GM18909 (cell line): ENCODE data around the gene MANSC1.
A peak's percentile ranks its signal among the peaks of the same experiment; 100 is the strongest.

ENCODE experiments used
- ATAC-seq: cut with Tn5 transposase; IDR thresholded peaks from one replicate; pipeline ENCODE4 v1.9.1; 2021; ENCODE audit warnings: mild to moderate bottlenecking; ENCODE audit not compliant: unreplicated experiment, poor library complexity

The MANSC1 gene

DNA sequence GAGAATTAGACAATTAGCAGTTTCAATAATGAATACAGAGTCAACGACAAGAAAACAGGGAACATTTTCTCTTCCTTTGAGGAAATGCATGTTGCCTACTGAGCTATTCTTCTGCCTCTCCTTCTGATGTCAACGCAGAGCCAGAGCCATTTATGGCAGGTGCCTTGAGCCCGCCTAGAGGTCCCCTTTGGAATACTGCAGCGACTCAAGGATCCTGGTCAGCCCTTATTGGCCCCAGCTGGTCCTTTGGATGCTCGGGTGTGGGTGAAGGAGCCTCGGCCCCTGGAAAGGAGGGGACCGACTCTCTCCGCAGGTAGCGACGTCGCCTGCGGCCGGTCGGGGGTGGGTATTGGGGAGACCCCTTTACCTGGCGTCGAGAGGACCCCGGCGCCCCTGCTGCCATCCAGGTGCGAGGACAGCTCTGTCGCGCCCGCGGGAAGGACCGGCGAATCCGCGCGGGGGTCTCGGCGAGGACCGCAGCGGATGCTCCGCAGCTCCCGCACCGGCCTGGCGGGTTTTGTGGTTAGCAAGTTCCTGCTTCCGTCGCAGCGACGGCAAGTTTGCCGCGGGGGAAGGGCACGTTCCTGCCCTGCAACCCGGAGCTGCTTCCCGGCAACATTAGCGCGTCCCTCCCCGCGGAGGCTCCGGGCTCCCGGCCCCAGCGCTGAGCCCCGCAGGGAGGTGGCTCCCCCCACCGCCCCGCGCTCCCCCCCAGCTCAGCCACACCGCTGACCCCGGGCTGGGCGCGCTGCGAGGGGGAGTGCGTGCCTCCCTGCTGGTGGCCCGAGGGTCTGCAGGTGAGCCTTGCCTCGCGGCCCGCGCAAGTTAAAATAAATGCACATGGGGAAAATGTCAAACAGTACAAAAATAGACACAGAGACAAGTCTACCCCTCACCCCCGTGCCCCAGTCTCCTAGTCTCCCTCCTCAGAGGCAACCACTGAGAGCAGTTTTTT lies at the start of gene MANSC1:
Gene MANSC1 (minus strand): TSS at position 532 of the 955 bp plus-strand sequence. CDS start 6,928 bp downstream, outside the sequence.
- ATAC-seq = peak; percentile 48

DNA sequence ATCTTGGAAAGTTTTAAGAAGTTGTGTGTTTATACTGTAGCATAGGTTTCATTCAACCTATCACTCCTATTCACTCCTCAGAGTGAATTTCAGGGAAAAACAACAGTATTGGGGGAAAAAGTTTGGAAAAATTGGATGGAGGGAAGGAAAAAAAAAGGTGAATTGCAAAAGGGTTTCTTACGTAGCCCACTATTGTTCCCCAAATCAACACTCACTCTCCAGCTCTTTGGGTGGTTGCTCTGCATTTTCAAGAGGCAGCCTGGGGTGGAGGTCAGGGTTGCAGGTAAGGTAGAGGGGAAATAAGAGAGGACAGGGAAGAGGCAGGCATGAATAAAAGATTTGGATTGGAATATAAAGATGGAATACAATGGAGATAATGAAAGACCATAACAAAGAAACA lies 49.1 kb upstream of the MANSC1 start:
- no peak for ATAC-seq

DNA sequence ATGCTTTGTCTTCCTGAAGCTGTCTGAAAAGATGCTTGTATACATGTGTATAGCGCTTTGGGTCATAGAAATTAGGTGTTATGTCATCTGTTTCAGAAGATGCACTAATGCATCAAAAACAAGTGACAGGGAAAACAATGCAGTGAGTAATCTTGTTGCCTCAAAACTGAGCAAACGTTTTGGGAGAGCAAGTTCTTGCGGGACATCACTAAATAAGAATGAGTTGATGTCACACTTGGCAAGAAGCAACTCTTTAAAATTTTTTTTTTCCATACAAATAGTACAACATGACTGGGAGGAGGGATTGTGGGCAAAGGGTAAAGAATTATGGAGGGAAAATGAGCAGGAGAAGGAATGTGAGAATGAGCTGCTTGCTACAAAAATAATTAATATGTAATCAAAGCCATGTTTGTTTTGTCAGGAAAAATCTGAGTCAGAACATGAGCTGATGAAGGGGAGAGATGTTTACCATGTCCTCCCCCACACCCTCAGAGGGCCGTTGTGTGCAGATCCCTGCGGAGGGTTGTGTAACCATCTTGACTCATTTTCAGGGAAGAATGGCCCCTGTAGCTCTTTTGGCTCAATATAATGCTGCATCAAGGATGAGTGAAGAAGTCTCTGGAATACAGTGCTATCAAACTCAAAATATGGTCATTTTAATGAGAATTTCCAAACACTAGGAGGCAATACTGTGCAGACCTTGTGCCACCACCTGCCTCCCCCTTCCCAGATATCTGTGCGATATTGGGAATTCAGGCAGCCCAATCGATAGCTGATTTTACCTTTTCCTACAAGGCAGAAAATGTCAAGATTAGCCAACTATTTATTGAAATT lies 48.2 kb upstream of the MANSC1 start:
- ATAC-seq = no peak

DNA sequence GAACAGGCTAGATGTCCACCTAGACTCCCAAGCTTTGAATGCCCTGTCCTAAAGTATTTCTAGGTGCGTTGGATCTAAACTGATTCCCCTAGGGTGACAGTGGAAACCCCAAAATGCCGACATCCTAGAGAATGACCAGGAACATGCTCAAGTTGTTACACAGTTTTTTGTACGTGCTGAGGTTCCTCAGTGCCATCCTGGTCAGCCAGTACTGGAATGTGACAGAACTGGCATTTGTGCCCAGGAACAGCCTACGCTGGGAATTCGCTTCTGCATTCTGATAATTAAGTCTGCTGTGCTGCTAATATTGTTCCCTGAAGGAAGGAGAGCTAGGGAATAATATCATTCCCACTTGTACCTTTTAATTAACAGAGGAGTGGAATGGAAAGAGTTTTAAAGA lies 47.1 kb upstream of the MANSC1 start:
- no peak for ATAC-seq

DNA sequence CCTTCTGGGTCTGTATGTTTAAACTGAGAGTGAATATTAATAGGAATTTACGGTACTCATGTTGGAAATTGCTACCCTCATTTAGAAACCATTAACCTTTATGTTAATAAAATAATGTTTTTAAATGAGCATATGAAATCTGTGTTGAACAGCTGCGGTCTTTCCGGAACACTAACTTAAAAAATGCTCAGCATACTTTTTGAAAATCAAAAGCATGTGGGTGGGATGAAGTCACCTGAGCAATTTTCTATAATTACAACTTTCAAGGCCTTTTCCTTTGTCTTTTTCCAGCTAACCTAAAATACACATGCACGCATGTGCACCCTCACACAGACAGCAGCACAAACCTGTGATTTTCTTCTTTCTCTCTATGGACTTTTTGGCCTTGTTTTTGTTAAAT lies 46.7 kb upstream of the MANSC1 start:
- no peak for ATAC-seq

DNA sequence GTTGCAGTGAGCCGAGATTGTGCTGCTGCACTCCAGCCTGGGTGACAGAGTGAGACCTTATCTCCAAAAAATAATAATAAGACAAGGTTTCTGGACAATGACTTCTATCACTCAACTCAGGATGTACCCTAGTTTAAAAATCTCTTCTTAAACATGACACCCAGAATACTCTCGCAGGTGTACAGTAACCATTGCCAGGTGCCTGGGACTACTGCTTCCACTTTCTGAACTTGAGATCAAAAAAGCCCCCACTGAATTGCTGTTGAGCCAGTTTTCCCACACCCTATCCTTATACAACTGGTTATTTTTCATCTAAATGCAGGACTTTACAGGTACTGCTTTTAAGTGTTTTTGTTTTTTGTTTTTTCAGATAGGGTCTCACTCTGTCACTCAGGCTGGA lies 43.1 kb upstream of the MANSC1 start:
- no peak for ATAC-seq

DNA sequence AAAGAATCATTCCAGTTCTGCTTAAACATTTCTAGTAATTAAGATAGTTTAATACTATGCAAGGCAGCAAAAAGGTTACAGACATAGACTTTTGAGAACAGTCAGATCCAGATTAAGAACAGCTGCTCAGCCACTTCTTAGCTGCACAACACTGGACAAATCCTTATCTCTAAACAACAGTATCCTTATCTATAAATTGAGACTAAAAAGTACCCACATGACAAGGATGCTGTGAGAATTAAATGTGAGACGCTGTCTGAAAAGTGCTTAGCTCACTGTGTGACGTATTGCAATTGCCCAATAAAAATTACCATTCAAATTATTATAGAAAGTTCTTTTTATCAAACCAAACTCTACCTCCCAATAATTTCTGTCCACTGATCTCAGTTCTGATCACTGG lies 42.4 kb upstream of the MANSC1 start:
- ATAC-seq = no peak

DNA sequence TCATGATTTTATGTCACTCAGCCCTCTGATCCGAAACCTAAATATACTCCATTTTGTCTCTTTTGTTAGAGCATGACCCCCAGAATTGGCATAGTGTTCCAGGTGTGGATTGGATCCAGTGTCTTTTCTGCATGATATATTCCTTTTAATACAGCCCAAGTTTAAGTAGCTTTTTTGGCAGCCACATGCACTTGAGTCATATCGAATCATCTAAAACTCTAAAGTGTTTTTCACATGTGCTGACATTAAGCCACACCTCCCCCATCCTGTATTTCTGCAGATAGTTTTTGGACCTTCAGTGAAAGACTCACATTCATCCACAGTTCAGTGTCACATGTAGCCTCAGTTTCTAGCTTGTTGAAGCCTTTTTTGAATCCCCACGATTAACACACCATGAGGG lies 37.5 kb upstream of the MANSC1 start:
- no peak for ATAC-seq

DNA sequence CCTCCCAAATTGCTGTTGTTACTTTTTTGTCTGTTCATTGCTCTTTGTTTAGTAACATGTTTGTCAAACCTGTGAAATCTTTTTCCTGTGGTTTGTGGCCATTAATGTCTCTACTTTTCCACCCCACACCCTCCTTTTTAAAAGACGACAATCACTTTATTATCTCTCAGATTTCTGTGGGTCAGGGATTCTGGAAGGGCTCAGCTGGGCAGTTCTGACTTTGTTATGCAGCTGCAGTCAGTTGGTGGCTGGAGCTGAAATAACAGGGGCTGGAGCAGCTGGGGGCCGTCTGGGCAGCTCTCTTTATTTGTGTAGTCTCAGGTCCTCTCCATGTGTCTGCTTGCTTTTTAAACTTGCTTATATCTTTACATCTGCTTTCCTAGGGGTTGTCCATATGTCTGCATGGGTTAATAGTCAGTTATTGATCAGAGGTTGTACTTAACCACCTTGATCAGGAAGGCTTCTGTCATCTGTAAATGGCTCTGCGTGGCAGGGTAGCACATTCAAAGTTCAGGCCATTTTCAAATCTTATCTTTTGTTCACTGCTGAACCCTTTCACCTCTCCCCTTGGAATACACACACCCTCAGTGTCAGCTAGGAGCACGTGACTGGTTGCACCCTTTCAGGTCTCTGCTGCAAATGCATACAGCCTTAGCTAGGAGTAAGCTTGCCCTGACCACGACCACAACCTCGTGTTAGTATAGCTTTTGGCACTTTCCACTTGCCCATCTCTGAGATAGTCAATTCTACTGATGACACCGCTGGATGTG lies 34.7 kb upstream of the MANSC1 start:
- peak; percentile 58 for ATAC-seq

DNA sequence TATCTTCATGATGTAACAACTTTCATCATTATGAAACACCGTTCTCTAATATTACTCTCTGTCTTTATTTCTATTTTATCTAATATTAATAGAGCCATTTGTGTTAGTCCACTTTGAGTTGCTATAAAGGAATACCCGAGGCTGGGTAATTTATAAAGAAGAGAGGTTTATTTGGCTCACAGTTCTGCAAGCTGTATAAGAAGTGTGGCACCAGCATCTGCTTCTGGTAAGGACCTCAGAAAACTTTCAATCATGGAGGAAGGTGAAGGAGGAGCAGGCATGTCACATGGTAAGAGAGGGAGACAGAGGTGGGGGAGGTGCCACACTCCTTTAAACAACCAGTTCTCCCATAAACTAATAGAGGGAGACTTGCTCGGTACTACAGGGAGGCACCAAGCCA lies 31.9 kb upstream of the MANSC1 start:
- ATAC-seq = no peak

DNA sequence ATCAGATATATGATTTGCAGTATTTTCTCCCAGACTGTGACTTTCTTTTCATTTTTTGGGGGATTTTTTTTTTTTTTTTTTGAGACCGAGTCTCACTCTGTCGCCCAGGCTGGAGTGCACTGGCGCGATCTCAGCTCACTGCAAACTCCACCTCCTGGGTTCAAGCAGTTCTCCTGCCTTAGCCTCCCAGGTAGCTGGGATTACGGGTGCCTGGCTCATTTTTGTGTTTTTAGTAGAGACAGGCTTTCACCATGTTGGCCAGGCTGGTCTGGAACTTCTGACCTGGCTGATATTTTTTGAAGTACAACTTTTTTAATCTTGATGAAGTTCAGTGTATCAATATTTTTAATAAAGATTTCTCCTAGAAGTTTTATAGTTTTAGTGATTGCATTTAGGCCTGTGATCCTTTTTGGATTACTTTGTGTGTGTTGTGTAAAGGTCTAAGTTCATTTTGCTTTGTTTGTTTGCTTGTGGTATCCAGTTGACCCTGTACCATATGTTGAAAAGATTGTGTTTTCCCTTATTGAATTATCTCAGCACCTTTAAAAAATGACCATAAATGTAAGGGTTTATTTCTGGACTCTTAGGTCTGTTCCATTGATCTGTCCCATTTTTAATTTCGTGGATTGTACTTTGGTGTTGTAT lies 31.0 kb upstream of the MANSC1 start:
- ATAC-seq = no peak

DNA sequence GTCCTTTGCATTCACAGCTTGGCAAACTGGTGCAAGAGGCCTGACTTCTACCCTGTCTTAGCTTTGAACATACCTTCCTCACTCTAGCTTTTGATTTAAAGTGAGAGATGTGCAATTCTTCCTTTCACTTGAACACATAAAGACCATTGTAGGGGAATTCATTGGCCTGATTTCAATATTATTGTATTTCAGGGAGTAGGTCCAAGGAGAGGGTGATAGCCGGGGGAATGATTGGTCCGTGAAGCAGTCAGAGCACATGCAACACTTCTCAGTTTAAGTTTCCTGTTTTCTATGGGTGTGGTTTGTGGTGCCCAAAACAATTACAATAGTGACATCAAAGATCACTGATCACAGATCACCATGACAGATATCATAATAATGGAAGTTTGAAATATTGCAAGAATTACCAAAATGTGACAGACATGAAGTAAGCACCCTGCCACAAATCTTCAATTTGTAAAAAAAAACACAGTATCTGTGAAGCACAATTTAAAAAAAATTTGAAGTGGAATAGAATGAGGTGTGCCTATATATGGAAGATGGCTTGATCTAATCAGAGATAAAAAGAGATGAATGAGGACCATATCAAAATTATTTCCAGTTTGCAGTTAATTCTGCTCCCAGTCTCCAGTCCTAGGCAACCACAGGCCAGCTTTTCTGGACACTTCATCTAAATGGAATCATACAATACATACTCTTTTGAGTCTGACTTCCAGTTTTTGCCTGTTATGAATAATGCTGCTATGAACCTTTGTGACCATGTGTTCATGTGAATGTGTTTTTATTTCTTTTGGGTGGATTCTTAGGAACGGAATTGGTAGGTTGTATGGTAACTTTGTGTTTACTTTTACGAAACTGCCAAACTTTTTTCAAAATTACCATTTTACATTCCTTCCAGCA lies 30.0 kb upstream of the MANSC1 start:
- ATAC-seq = peak; percentile 59

DNA sequence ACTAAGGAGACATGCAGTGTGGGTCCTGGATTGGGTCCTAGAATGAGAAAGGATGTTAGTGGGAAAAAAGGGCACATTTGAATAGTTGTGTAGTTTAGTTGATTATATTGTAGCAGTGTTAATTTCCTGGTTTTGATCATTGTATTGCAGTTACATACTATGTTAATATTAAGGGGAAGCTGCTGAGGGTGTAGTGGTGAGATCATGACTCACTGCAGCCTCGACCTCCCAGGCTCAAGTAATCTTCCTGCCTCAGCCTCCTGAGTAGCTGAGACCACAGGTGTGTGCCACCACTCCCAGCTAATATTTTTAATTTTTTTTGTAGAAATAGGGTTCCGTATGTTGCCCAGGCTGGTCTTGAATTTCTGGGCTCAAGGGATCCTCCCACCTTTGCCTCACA lies 28.6 kb upstream of the MANSC1 start:
- ATAC-seq = no peak

DNA sequence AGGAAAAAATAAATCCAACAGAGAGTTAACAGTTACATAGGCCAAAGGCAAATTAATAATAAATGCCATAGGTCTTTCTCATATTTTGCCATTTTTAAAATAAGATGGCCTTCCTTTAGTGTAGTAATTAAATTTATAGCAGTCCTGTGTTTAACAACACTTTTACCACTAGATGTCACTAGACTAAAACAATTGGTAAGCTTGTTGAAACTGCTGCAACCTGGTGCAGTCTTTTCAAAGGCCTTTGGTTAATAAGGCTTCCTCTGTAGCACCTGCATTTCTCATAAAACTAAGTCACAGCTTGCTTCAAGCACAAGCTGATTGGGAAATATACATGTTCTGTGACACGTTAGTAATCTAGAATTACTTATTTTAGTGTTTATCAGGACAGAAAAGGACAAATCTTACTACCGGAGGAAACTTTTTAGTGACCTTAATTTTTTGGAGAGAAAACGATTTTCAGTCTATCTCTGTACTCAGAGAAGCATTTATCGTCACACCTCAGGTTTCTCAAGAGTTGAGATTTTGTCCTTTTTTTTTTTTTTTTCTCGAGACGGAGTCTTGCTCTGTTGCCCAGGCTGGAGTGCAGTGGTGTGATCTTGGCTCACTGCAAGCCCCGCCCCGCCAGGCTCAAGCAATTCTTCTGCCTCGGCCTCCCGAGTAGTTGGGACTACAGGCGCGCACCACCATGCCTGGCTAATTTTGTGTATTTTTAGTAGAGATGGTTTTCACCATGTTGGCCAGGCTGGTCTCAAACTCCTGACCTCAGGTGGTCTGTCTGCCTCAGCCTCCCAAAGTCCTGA lies 26.8 kb upstream of the MANSC1 start:
- peak; percentile 77 for ATAC-seq

DNA sequence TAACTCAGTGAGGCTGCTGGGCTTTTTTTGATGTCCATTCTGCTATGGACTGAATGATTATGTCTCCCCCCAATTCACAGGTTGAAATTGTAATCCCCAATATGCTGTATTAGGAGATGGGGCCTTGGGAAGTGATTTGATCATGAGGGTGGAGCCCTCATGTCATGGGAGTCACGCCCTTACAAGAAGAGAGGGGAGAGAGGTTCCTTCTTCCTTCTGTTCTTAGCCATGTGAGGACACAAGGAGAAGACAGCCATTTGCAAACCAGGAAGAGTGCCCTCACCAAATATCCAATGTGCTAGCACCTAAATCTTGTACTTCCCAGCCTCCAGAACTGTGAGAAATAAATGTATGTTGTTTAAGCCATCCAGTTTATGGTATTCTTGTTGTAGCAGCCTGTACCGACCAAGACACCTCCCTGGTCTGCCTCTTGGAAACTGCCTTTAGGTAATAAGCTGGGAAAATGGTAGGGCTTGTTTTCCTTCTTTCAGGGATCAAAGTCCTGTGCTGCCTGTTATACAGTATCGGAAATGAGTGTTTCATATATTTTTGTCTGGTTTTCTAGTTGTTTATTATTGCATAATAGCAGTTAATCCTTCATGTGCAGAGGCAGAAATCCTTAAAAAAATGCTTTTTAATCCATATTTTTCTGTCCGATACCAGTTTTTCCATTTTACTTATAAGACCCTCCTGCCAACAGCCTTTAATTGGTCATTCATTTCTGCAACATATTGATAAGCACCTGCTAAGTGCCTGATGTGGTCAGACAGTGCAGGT lies 23.1 kb upstream of the MANSC1 start:
- ATAC-seq = no peak

DNA sequence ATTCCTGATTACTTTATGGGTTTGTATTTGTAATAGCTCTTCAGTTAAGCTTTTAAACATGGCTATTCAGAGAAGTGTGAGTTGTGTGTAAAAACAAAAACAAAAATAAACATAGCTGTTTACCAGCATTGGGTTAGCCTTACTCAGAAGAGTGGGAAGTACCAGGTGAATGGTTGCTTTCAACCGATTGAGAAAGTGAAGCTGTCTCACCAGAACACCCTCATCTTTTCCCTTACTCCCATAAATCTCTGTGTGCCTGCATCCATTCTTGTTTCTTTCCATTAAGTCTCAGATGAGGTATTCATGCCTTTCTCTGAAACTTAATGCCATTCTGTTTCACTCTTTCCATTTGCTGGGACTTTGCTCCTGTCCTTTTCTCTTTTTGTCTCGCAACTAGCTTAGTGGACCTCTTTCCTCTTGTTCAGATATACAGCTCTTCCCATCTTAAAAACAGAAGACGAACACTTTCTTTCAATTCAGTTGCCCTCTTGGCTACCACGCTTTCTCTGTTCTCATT lies 17.5 kb upstream of the MANSC1 start:
- no peak for ATAC-seq
